Activated naive CD4-positive, alpha-beta T cell (primary cell): Measurements from ENCODE around the gene MATK.
A peak's percentile ranks its signal among the peaks of the same experiment; 100 is the strongest.
"Not testable (repeated sequence)": the region's sequence is repeated elsewhere in the genome, so short reads cannot be mapped to it uniquely, and the experiment has no call there.

Source experiments
- DNase-seq, 4 experiments: peaks; one replicate each; lab custom pipeline; 2025; lab: John Stamatoyannopoulos, UW

The MATK gene

DNA sequence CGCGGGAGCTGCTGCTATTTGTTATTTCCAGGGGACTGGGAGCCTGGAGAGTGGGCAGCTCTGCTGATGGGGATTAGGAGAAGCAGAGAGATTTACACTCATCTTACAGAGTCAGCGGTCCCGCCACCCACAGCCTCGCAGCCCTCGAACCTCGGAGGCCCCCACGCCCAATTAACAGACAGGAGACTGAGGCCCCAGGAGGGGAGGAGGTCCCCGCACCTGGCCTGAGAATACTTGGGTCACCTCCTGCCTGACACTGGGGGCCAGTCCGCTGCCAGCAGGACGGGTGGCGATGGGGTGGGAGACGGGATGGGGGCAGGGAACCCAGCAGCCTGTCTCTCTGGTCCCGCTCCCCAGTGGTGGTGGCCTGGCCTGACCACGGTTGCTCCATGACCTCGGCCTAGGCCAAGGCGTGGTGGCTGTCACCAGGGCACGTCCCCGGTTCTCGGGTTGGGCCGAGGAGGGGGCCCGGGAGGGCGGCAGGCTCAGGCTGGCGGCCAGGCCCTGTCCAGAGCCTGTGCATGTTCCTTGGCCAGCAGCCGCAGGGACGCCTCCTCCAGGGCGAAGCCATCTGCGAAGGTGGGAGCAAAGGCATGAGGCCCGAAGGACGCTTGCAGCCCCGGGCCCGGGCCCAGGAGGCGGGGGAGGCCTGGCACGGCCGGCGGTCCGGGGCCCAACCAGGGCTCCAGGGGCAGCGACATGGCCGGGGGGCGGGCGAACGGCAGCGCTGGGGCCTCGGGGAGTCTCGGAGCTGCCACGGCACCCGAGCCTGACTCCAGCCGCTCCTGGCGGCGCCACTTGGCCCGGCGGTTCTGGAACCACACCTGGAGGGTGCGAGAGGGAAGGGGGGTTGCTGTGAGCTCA is 15.8 kb downstream of the MATK start:
- no peak for DNase-seq

DNA sequence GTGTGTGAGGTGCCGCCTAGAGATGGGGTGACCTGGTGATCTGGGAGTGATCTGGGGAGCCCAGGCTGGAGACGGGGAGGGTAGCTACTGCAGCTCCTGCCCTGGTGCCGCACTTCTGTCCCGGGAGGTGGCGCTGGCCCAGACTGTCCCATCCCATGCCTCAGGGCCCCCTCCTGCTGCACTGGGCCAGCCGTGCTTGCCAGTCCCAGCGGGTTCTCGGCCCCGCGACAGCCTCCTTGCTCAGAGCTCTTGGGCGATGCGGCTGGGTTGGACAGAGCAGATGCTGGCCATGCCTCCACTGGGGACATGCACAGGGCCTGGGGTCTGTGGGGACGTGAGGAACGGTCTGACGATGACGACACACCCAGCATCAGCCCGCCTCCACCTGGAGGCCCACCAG is 16.7 kb downstream of the MATK start:
- DNase-seq: no peak

- DNase-seq: no peak
Measured at GRCh38 chr19:3768748-3769099, 17.5 kb downstream of the MATK start.

DNA sequence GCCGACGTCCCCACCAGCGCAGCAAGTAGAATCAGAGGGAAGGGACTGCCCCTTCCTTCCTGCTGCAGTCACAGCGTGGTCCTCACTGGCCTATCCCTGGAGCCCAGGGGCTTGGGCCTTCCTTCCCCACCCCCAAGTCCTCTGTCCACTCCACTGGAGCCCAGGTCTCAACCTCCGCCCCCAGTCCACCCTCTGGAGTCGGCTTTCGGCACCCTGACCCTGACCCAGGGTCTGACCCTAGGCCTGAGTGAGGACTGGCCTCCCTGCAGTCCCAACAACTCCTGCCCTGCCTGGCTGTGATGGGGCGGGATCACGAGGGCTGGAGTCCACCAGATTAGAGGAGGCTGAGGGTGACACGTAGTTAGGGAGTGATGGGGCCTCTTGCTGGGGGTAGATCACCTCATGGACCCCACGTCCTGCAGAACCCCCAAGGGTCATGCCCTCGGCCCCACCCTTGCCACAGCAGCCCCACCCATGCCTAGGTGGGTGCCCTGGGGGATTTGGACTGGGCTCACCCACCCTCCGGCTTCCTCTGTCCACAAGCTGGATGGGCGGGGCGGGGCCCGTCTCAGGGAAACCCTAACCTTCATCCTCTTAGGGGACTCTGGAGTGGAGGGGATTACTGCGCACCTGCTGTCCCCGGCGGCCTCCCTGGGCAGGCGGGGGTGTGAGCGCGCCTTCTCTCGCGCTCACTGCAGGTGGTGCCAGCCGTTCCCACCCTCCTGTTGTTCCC is 18.0 kb downstream of the MATK start:
- DNase-seq: no peak

- no peak for DNase-seq
Measured at GRCh38 chr19:3767050-3767449, 19.1 kb downstream of the MATK start.

GRCh38 chr19:3766520-3766919 is 19.7 kb downstream of the MATK start:
- DNase-seq: no peak

DNA sequence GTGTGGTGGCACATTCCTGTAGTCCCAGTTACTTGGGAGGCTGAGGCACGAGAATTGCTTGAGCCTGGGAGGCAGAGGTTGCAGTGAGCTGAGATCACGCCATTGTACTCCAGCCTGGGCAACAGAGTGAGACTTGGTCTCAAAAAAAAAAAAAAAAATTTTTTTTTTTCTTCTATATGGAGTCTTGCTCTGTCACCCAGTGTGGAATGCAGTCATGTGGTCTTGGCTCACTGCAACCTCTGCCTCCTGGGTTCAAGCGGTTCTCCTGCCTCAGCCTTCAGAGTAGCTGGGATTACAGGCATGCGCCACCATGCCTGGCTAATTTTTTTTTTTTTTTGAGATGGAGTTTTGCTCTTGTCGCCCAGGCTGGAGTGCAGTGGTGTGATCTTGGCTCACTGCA is 20.4 kb downstream of the MATK start:
- not testable (repeated sequence) for DNase-seq

- no peak for DNase-seq
Measured at GRCh38 chr19:3765121-3765520, 21.1 kb downstream of the MATK start.

DNA sequence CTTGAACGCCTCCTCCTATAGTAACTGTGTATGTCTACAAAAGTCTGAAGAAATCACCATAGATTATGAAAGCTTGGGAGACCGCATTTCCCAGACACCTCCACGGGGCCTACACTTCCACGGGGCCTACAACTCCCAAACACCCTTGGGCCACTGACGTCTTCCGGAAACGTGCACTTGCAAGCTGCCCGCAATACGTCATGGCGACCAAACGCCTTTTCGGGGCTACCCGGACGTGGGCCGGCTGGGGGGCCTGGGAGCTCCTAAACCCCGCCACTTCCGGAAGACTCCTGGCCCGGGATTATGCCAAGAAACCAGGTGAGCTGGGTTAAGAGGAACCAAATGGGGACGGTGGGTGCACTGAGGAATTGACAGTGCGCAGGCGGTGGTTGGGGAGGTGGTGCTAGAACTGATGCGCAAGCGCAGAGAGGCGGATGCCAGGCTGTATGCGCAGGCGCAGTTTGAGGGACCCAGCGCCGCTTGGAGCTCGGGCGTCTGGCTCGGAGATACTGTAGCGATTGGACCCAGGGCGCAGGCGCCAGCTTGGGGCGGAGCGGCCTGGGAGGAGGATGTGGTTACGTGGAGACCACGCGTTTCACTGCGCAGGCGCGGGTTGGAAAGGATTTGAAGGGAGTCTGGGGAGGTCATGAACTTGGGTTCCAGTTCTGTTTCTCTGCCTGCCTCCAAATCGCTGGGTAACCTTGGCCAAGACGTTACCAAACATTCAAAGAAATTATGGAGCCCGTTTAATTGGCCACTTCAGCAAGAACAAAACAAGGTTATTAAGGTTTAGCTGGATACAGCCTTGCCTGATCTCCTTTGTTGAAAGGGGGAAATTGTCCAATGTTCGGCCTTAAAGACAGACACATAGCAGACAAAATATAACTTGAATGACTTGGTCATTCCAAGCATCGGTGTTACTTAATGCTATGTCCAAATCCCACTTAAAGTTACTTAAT is 23.4 kb downstream of the MATK start, which contains the start of gene MRPL54:
Gene MRPL54 (plus strand): TSS at position 182 of the 959 bp plus-strand sequence. CDS start 19 bp downstream, at position 201.
- DNase-seq: peak; percentile 98 to 99 (median 99)

- no peak for DNase-seq
Measured at GRCh38 chr19:3762130-3762473, 24.1 kb downstream of the MATK start.

GRCh38 chr19:3761382-3762129 is 24.6 kb downstream of the MATK start, which contains the start of gene APBA3:
TSS of gene APBA3 (minus strand) at chr19:3761692. CDS start at chr19:3760264, 1,428 bp downstream.
- DNase-seq: peak; percentile 92 to 97 (median 96)

GRCh38 chr19:3760871-3761361 is 25.3 kb downstream of the MATK start:
- DNase-seq: no peak

GRCh38 chr19:3759482-3760254 is 26.5 kb downstream of the MATK start:
- DNase-seq: no peak

- DNase-seq: not testable (repeated sequence)
Measured at GRCh38 chr19:3758297-3758696, 27.9 kb downstream of the MATK start.

GRCh38 chr19:3757705-3758104 is 28.5 kb downstream of the MATK start:
- DNase-seq: not testable (repeated sequence)

GRCh38 chr19:3753631-3754410 is 32.4 kb downstream of the MATK start:
- DNase-seq: no peak

DNA sequence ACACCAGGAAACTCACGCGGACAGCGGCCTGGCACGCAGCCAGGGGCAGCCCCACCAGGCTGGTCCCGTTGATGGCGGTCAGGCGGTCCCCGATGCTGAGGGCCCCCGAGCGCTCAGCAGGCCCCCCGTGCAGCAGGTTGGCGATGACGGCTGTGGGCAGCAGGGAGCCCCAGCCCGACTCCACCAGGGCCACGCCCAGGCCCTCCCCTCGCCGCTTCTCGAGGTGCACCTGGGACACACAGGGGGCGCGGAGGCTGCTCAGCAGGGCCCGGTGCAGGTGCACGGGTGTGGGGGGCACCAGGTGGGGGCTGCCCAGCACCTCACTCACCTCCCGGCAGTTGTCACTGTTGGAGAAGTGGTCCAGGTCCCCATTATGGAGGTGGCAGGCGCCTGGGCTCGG is 33.7 kb downstream of the MATK start:
- DNase-seq: no peak

GRCh38 chr19:3751236-3751635 is 34.9 kb downstream of the MATK start:
- no peak for DNase-seq

- no peak for DNase-seq
Measured at GRCh38 chr19:3750211-3750610, 36.0 kb downstream of the MATK start.

GRCh38 chr19:3748965-3749364 is 37.2 kb downstream of the MATK start:
- DNase-seq: no peak
